ENCODE results near the gene FAM32A. TPM values are rescaled to one million over a fixed set of nuclear protein-coding genes. Genes with fewer than 3 reads are reported as not detected.

Gene FAM32A
- total RNA-seq, 1 experiment from 2014 or later, result 44.6 TPM

GRCh38 chr19:16153582-16154336 lies 31.5 kb upstream of the FAM32A start:
- no peak for DNase-seq (ENCODE audit: low read depth, low spot score)
- Histone ChIP-seq H3K27me3 (ENCODE audit: control insufficient read depth, insufficient read depth, low read length) (no peaks in the 10 kb centered on the region), H3K9me3 (ENCODE audit: control insufficient read depth, insufficient read depth, low read depth, low read length) (no peaks in the 10 kb centered on the region), H3K4me3 (ENCODE audit: low read depth in 2 of 2, low read length in 2 of 2) (no peak overlapping the region), H3K4me1 (ENCODE audit: control insufficient read depth, insufficient read depth, low read length) (no peaks in the 10 kb centered on the region), H3K27ac (ENCODE audit: low read length) (no peak overlapping the region), H3K36me3 (ENCODE audit: control insufficient read depth, insufficient read depth, low read length) (no peaks in the 10 kb centered on the region)
- TF ChIP-seq REST (IDR thresholded peaks at IDR 0.05; ENCODE audit: insufficient read depth in 1 of 2, low read depth in 2 of 2, low read length in 1 of 2) (no peak), CTCF (IDR thresholded peaks at IDR 0.05) (no peak), SIN3A (IDR thresholded peaks at IDR 0.05; ENCODE audit: borderline replicate concordance, insufficient read depth, low read depth, low read length) (no peak), POLR2AphosphoS5 (IDR thresholded peaks at IDR 0.05; ENCODE audit: low read depth, low read length) (no peak), TCF7L2 (IDR thresholded peaks at IDR 0.05; ENCODE audit: low read depth, low read length) (no peak)
- ChIA-PET CTCF (no interaction called here), POLR2A (no interaction called here)
- no TSS peak for BruUV-seq (replicated peaks)
- intact Hi-C loops (cut with micrococcal nuclease; ENCODE audit: unreplicated experiment) (no loop called here), in situ Hi-C loops (cut with HindIII; ENCODE audit: low pct_unique_long_range_greater_than_20kb, low sequenced_read_pairs) (no loop called here)
- no peak for ATAC-seq

GRCh38 chr19:16154557-16154956 lies 30.7 kb upstream of the FAM32A start:
- ChIA-PET POLR2A (interaction anchor here (0.7 kb wide), 1 partner anchor 223 kb away, joined by 3 read pairs; no protein-coding TSS in a partner anchor), CTCF (no interaction called here)
- in situ Hi-C loops (cut with HindIII; ENCODE audit: low pct_unique_long_range_greater_than_20kb, low sequenced_read_pairs) (no loop called here), intact Hi-C loops (cut with micrococcal nuclease; ENCODE audit: unreplicated experiment) (no loop called here)
- Histone ChIP-seq H3K36me3 (ENCODE audit: control insufficient read depth, insufficient read depth, low read length) (no peaks in the 10 kb centered on the region), H3K27ac (ENCODE audit: low read length) (no peak overlapping the region), H3K9me3 (ENCODE audit: control insufficient read depth, insufficient read depth, low read depth, low read length) (no peaks in the 10 kb centered on the region), H3K4me1 (ENCODE audit: control insufficient read depth, insufficient read depth, low read length) (no peaks in the 10 kb centered on the region), H3K4me3 (ENCODE audit: low read depth in 2 of 2, low read length in 2 of 2) (no peak overlapping the region), H3K27me3 (ENCODE audit: control insufficient read depth, insufficient read depth, low read length) (no peaks in the 10 kb centered on the region)
- TF ChIP-seq CTCF (IDR thresholded peaks at IDR 0.05), result no peak
- TF ChIP-seq SIN3A (IDR thresholded peaks at IDR 0.05; ENCODE audit: borderline replicate concordance, insufficient read depth, low read depth, low read length), result no peak
- TF ChIP-seq TCF7L2 (IDR thresholded peaks at IDR 0.05; ENCODE audit: low read depth, low read length), result no peak
- no peak for TF ChIP-seq POLR2AphosphoS5 (IDR thresholded peaks at IDR 0.05; ENCODE audit: low read depth, low read length)
- TF ChIP-seq REST (IDR thresholded peaks at IDR 0.05; ENCODE audit: insufficient read depth in 1 of 2, low read depth in 2 of 2, low read length in 1 of 2), result no peak
- BruUV-seq (replicated peaks), result no TSS peak
- ATAC-seq (no peak), DNase-seq (ENCODE audit: low read depth, low spot score) (no peak)
